NCI-H128 (cell line): ENCODE results near the gene TK2.
"Not testable (repeated sequence)": the region's sequence is repeated elsewhere in the genome, so short reads cannot be mapped to it uniquely, and the experiment has no call there.

Experiments
- DNase-seq: peaks from one replicate; lab custom pipeline; 2025; ENCODE audit not compliant: unreplicated experiment; lab: John Stamatoyannopoulos, UW

The TK2 gene

DNA sequence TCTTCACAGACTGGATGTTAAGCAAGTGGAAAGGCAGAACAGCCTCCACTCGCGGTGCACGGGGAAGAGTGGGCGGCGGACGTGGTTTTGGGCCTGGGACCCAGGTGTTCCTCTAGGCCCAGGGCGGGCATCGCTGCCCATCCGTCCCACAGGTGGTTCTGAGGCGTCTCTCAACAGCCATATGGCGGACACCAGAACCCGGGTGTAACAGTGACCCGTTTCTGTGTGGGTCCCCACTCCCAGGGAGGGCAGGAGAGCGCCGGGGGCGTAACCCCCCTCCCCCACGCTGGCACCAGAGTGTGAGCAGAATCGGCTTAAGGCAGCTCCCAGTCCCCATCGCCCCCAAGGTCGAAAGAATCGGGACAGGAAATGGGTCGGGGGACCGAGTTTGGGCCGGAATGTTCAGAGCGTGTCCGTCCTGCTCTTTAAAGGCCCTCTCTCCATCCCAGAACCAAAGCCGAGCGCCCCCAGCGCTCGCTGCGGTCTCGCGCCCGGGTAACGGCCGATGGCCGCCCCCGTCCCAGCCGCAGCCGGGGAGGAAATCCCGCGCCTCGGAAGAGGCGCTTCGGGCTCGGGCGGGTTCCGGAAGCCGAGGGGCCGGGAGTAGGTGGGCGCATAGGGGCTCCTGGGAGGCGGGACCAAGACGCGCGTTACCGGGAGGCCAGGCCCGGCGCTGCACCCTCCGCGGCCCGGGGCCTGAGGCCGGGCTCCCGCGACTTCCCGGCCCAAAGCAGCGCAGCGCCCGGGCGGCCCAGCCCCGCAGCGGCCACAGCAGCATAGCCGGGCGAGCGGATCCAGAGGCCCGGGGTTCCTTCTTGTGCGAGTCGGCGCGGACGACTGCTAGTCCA is at the start of gene TK2:
TSS of gene TK2 (minus strand) at position 839 of the 848 bp plus-strand sequence. CDS start at position 778, 61 bp downstream.
- DNase-seq: no peak

DNA sequence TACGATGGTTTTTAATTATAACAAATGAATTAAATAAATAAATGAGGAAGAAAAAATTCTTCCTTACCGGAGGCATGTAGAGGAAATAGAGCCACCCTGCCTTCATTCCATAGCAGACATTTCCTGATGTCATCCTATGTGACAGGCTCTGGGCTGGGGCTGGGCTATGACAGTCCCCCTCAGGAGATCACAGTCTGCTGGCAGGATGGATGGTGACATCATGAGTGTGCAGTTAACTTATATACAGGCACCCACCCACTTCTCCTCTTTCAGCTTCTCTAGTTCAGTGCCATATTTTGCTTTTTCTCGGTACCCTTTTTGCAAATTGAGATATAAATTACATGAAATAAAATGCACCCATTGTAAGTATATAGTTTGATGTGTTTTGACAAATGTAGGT is 48.2 kb upstream of the TK2 start:
- no peak for DNase-seq

DNA sequence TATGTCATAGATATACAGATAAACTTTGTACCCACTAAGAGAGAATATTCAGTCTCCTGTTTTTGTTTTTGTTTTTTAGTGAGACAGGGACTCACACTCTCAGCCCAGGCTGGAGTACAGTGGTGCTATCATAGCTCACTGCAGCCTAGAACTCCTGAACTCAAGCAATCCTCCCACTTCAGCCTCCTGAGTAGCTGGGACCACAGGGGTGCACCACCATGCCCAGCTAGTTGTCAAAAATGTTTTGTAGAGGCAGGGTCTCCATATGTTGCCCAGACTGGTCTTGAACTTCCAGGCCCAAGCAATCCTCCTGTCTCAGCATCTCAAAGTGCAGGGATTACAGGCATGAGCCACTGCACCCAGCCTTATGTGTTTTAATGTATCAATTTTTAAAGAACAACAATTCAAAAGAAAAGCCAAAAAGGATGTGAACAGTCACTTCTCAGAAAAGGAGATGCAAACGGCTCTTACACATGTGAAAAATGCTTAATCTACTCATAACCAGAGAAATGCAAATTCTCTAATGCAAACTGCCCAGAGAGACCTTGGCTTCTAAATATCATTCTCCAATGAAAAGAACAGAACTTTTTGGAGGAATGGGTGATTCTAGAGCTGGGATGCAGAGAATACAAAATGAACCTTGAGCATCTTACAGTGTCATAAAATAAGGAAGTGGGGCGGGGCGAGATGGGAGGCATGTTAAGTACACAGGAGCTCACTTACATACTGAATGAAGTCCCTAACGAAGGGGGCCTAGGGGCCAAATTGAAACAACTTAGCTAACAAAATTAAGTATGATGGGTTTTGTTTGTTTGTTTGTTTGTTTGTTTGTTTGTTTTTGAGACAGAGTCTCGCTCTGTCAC is 47.3 kb upstream of the TK2 start:
- DNase-seq: no peak

DNA sequence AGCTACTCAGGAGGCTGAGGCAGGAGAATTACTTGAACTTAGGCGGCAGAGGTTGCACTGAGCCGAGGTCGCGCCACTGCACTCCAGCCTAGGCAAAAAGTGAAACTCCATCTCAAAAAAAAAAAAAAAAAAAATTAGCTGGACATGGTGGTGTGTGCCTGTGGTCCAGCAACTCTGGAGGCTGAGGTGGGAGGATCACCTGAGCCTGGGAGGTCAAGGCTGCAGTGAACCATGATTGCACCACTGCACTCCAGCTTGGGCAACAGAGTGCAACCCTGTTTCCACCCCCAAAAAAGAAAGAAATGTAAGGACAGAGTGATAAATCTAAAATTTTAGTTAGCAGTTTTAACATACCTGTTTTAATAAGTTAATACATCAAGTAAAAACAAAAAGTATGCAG is 46.6 kb upstream of the TK2 start:
- DNase-seq: not testable (repeated sequence)

GRCh38 chr16:66594739-66595138 is 44.8 kb upstream of the TK2 start:
- no peak for DNase-seq

- no peak for DNase-seq
These were observed 42.9 kb upstream of the TK2 start for GRCh38 chr16:66592814-66593213.

GRCh38 chr16:66592241-66592640 is 42.3 kb upstream of the TK2 start:
- no peak for DNase-seq

DNA sequence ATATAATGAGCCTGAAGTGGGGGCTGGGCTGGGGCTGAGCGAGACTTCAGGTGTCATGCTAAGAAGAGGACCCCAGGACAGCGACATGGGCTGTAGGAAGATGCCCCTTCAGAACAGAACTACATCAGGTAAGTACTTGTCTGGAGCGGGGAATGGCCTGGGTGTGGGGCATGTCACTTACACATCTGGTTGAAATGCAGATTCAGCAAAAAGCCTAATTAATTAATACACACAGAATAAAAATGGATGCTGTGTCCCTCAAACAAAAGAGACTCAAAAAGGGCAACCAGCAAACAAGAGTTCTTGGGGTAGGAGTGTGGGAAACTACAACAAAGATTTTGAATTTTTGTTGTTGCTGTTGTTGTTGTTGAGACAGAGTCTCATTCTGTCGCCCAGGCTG is 41.1 kb upstream of the TK2 start:
- no peak for DNase-seq

- DNase-seq: no peak
These were observed 40.4 kb upstream of the TK2 start for GRCh38 chr16:66590322-66590721.

DNA sequence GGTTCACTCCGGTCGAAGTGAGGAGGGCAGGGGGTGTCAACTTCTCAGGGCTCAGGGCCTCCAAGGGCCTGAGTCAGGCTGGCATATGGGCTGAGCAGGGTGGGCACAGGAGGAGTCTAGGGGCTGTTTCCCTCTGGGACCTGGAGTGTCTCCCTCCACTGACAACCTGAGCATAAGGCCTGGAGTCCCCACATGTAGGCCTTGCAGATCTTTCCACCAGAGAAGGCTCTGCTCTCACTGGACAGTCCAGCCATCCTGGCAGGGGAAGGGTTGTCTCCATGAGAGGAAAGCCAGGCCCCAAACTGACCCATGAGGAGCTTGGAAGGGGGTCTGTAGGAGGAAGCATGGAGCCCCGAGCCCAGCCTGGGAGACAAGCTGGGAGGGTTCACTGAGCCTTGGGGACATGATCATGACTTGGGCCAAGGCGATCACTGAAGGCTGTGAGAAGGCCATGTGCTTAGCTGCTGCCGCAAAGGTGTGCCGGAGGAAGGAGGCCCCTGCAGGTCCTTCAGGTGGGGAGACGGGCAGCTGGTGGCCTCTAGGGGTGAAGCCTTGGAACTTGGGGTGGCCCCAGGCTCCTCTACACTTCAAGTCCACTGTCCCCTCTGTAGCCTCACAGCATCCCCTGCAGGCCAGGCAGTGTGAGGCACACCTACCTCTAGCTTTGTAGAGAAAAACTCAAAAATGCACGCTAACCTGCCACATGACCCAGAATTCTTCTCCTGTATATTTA is 39.2 kb upstream of the TK2 start:
- DNase-seq: no peak

GRCh38 chr16:66587881-66588600 is 38.1 kb upstream of the TK2 start:
- no peak for DNase-seq

DNA sequence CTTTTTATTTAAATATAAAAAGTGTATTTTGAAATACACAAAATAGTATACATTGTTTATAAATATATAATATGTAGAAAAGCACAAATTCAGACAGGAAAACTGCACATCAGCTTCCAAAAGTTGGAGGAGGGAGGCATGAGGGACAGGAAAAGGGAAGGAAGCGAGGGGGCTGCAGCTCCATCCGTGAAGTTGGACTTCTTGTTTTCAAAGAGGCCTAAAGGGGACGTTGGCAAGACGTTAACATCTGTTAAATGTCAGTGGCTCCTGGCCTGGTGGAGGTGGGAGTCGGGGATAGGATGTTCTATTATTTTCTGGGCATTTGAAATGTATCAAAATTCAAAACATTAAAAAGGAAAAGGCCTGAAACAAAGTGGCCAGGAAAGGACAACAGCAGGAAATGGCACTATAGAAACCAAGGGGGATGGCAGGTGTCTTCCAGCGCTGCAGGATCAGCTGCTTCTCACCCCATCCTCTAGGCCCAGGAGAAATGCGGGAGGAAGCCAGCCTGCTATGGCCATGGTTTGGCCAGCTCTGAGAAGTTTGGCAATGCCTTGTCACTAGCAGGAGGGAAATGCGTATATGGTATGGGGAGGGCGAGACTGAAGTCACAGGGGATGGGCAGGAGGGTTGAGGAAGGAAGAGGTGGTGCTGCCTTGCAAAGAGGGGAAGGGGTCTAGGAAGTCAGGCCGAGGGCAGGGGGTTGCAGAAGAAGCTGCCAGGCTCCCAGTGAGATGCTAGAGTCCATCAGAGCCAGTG is 35.7 kb upstream of the TK2 start:
- DNase-seq: no peak

- DNase-seq: no peak
These were observed 31.5 kb upstream of the TK2 start for GRCh38 chr16:66581246-66581952.

GRCh38 chr16:66580605-66581209 is 30.8 kb upstream of the TK2 start:
- DNase-seq: no peak

DNA sequence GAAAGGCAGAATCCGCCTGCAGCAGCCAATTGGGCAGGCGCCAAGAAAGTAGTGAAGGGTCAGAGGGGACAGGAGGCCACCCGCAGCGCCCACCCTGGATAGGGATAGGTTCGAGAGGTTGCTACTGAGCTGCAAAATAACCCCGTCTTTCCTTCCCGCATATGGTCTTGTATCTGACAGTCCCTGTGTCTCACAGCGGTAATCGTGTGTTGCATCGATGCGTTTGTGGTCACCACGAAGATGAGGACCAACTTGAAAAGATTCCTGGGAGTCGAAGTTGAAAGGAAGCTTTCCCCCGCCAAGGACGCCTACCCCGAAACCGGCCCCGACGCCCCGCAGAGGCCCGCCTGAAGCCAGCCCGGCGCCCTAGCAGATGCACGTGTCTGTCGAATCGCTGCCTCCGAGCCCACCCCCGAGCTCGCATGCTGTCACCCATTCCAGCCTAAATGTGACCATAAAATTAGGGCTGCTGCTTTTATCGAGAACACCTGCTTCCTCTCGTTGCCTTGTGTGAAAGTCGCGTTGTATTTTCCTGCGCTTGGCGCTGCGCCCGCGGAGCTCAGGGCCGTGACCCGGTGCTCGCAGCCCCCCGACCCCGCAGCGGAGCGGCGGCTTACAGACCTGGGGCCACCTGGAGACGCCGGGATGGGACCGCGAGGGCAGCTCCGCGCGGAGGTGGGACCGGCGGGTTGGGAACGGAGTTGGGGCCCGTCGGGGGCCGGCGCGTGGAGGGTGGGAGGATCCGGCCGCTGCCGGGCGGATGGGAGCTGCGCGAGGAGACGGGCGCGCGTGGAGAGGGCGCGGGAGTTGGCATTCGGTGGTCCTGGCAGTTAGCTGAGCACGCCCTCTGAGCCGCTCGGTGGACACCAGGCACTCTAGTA is 29.0 kb upstream of the TK2 start, which contains the start of gene CMTM2:
TSS of gene CMTM2 (plus strand) at position 813 of the 881 bp plus-strand sequence. CDS start 145 bp downstream, outside the sequence.
- DNase-seq: no peak

- DNase-seq: no peak
These were observed 26.4 kb upstream of the TK2 start for GRCh38 chr16:66576296-66576695.

DNA sequence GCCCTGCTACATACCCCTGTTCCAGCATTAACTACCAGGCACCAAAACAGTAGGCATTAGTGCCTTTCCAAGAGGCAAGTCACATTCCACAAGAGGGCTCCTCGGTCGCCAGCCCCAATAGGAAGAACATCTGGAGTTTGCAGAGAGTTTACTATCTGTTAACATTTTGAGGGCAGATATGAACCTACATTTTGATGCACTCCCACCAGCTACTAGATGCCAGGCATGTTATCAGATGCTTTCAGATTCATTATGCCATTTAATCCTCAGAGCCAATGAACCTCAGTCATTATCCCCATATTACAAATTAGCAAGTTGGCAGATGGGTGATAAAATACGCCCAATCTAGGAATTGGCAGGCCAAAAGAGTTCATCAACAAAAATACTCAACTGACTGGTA is 25.1 kb upstream of the TK2 start:
- no peak for DNase-seq

GRCh38 chr16:66574531-66574930 is 24.6 kb upstream of the TK2 start:
- no peak for DNase-seq
